H1 (cell line): Measurements from ENCODE around the gene GPC6.

Experiments used
- ATF2 ChIP-seq: IDR thresholded peaks from 2 replicates; pipeline ENCODE4 v1.6.1; 2012; ENCODE audit warnings: low read length, inconsistent platforms
- CHD2 ChIP-seq: IDR thresholded peaks from 2 replicates; pipeline ENCODE4 v1.6.1; 2012; ENCODE audit warnings: low read length, improper control_type of control experiment
- EZH2 ChIP-seq: fragments of 200-600 bp; sonication (generic); IDR thresholded peaks from 2 replicates; pipeline ENCODE4 v1.7.1; 2012; ENCODE audit warnings: low read depth, mild to moderate bottlenecking, moderate library complexity, low read length, inconsistent platforms; ENCODE audit not compliant: severe bottlenecking
- POLR2A ChIP-seq, 2 experiments: IDR thresholded peaks; 1 replicate in 1 of 2; 2 replicates in 1 of 2; pipeline ENCODE4 v1.6.1; 2011; ENCODE audit warnings: low read depth in 2 of 2, low read length in 2 of 2, mild to moderate bottlenecking in 2 of 2; ENCODE audit errors: control extremely low read depth in 1 of 2
- POLR2AphosphoS5 ChIP-seq: IDR thresholded peaks from 2 replicates; pipeline ENCODE4 v1.6.1; 2011; ENCODE audit warnings: low read depth, low read length
- RFX5 ChIP-seq: IDR thresholded peaks from 2 replicates; pipeline ENCODE4 v1.6.1; 2011; ENCODE audit warnings: low read depth, low read length, improper control_type of control experiment, borderline replicate concordance
- RNF2 ChIP-seq: fragments of 200-900, 300-1000 bp; sonication (generic); IDR thresholded peaks from 2 replicates; pipeline ENCODE4 v1.7.1; 2016; ENCODE audit warnings: borderline replicate concordance, low read depth, mild to moderate bottlenecking, antibody characterized with exemption, low read length; ENCODE audit not compliant: poor library complexity, severe bottlenecking; ENCODE audit errors: missing control alignments
- SIN3A ChIP-seq, 2 experiments: IDR thresholded peaks in 1 of 2; conservative IDR thresholded peaks in 1 of 2; 2 replicates each; pipeline ENCODE4 v1.6.1; 2011 to 2012; ENCODE audit warnings: low read length in 2 of 2, improper control_type of control experiment in 1 of 2, low read depth in 1 of 2, mild to moderate bottlenecking in 1 of 2
- YY1 ChIP-seq: IDR thresholded peaks from 2 replicates; pipeline ENCODE4 v1.6.1; 2011; ENCODE audit warnings: low read depth, mild to moderate bottlenecking, low read length

GRCh38 chr13:93227280-93227877 lies 772 bp downstream of the GPC6 start:
- TF ChIP-seq RNF2 (no peak), YY1 (no peak), RFX5 (no peak), ATF2 (no peak), CHD2 (no peak), EZH2 (peak; percentile 54), SIN3A (conservative IDR thresholded peaks at IDR 0.05 in 1 of 2, IDR thresholded peaks at IDR 0.05 in 1 of 2; ENCODE audit: low read depth in 1 of 2, low read length in 2 of 2) (no peak; a peak in 1 of 4 replicates), POLR2A (IDR thresholded peaks at IDR 0.05; ENCODE audit: control extremely low read depth in 1 of 2, low read depth in 2 of 2, low read length in 2 of 2) (peak; percentile 27 to 50; a peak in 2 of 3 replicates), POLR2AphosphoS5 (no peak)
